CD4-positive, alpha-beta T cell (primary cell): ENCODE results near the gene HDAC9. TPM values are rescaled to one million over a fixed set of nuclear protein-coding genes. Genes with fewer than 3 reads are reported as not detected.

ENCODE experiments used
- ATAC-seq: fragments of 200-7000 bp; cut with Tn5 transposase; one replicate; pipeline ENCODE4 v1.10.0; 2022; ENCODE audit warnings: mild to moderate bottlenecking; ENCODE audit not compliant: poor library complexity
- CTCF ChIA-PET: fragments of 350-600 bp; sonication (Branson Sonifier 250); formaldehyde crosslinking; loops from one replicate; lab custom pipeline; 2021; ENCODE audit warnings: antibody characterized with exemption, inconsistent platforms; lab: Charles Lee
- POLR2A ChIA-PET: fragments of 350-600 bp; sonication (Branson Sonifier 250); formaldehyde crosslinking; loops from one replicate; lab custom pipeline; 2021; ENCODE audit warnings: antibody characterized with exemption, inconsistent platforms; lab: Charles Lee
- DNase-seq, 14 experiments: peaks; one replicate each; pipeline ENCODE4 v3.0.0-alpha.2; 2013 to 2020; ENCODE audit warnings: mixed read lengths in 2 of 14
- H3K27ac ChIP-seq, 2 donors: one replicate each; pipeline versions ENCODE4 v1.5.1 to v1.7.0; 2013; ENCODE audit warnings: low read length in 2 of 2, low read depth in 1 of 2, mild to moderate bottlenecking in 1 of 2
- H3K27me3 ChIP-seq, 2 experiments: 1 replicate in 1 of 2; 2 replicates in 1 of 2; pipeline versions ENCODE4 v1.6.1 to v1.7.0; 2013; ENCODE audit warnings: low read length in 2 of 2, control low read depth in 1 of 2, mild to moderate bottlenecking in 1 of 2, moderate library complexity in 1 of 2; ENCODE audit not compliant: insufficient read depth in 2 of 2, control insufficient read depth in 1 of 2
- H3K36me3 ChIP-seq: one replicate; pipeline ENCODE4 v1.6.1; 2013; ENCODE audit warnings: low read length, control low read depth; ENCODE audit not compliant: insufficient read depth
- H3K4me1 ChIP-seq: one replicate; pipeline ENCODE4 v1.6.1; 2013; ENCODE audit warnings: low read length, control low read depth; ENCODE audit not compliant: insufficient read depth
- H3K4me3 ChIP-seq: one replicate; pipeline ENCODE4 v1.5.1; 2013; ENCODE audit warnings: mild to moderate bottlenecking, low read length, moderate library complexity
- H3K9me3 ChIP-seq, 2 experiments: 1 replicate in 1 of 2; 2 replicates in 1 of 2; pipeline versions ENCODE4 v1.6.1 to v1.7.0; 2013; ENCODE audit warnings: low read length in 2 of 2, mild to moderate bottlenecking in 2 of 2, control low read depth in 1 of 2, moderate library complexity in 1 of 2; ENCODE audit not compliant: control insufficient read depth in 1 of 2, insufficient read depth in 1 of 2
- H3K27ac Mint-ChIP-seq: one replicate; pipeline ENCODE4 v1.8.0; 2020; ENCODE audit warnings: mixed read lengths
- H3K27me3 Mint-ChIP-seq: one replicate; pipeline ENCODE4 v1.8.0; 2021; ENCODE audit warnings: mixed read lengths
- H3K36me3 Mint-ChIP-seq: one replicate; pipeline ENCODE4 v1.8.0; 2021; ENCODE audit warnings: low read depth, mixed read lengths
- H3K4me1 Mint-ChIP-seq: one replicate; pipeline ENCODE4 v1.8.0; 2021; ENCODE audit warnings: low read depth, mixed read lengths
- H3K4me3 Mint-ChIP-seq: one replicate; pipeline ENCODE4 v1.8.0; 2020; ENCODE audit warnings: mild to moderate bottlenecking, mixed read lengths
- H3K9me3 Mint-ChIP-seq: one replicate; pipeline ENCODE4 v1.8.0; 2020; ENCODE audit warnings: mixed read lengths
- intact Hi-C, 2 experiments: fragments of 100-400 bp; cut with DNase I in 1 of 2; cut with micrococcal nuclease in 1 of 2; formaldehyde crosslinking; loops; one replicate each; pipeline versions ENCODE4 v1.15.1 to v1.9.0; 2023 to 2025; cut with DNase I, micrococcal nuclease
- total RNA-seq, 174 experiments: library from RNA in 2 of 174; stranded (reverse) in 2 of 174; gene quantifications; one replicate each; pipeline ENCODE4 v1.2.3 and lab custom pipeline; 2021 to 2026
- TF ChIP-seq, protein P1 (sequence below): fragments of 200-600 bp; IDR thresholded peaks from one replicate; pipeline ENCODE4 v1.8.0; 2022; ENCODE audit warnings: antibody characterized with exemption, mild to moderate bottlenecking

HDAC9 gene
- total RNA-seq, 2 experiments from 2014 or later = 0.73 to 1.2 TPM

GRCh38 chr7:18626717-18627116, 131.2 kb downstream of the HDAC9 start:
- Histone ChIP-seq H3K27me3 (no peaks in the 10 kb centered on the region), H3K9me3 (no peaks in the 10 kb centered on the region), H3K4me3 (no peak overlapping the region), H3K36me3 (no peaks in the 10 kb centered on the region), H3K4me1 (no peaks in the 10 kb centered on the region), H3K27ac (no peak overlapping the region)
- no peaks in the 10 kb centered on the region for H3K27me3 Mint-ChIP-seq
- ATAC-seq = no peak
- TF ChIP-seq, protein P1, sequence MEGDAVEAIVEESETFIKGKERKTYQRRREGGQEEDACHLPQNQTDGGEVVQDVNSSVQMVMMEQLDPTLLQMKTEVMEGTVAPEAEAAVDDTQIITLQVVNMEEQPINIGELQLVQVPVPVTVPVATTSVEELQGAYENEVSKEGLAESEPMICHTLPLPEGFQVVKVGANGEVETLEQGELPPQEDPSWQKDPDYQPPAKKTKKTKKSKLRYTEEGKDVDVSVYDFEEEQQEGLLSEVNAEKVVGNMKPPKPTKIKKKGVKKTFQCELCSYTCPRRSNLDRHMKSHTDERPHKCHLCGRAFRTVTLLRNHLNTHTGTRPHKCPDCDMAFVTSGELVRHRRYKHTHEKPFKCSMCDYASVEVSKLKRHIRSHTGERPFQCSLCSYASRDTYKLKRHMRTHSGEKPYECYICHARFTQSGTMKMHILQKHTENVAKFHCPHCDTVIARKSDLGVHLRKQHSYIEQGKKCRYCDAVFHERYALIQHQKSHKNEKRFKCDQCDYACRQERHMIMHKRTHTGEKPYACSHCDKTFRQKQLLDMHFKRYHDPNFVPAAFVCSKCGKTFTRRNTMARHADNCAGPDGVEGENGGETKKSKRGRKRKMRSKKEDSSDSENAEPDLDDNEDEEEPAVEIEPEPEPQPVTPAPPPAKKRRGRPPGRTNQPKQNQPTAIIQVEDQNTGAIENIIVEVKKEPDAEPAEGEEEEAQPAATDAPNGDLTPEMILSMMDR = no peak
- no peak for DNase-seq
- no peak overlapping the region for H3K4me3 Mint-ChIP-seq
- no peaks in the 10 kb centered on the region for H3K4me1 Mint-ChIP-seq
- ChIA-PET POLR2A (no interaction called here), CTCF (no interaction called here)
- H3K27ac Mint-ChIP-seq = no peak overlapping the region
- H3K9me3 Mint-ChIP-seq = no peaks in the 10 kb centered on the region
- H3K36me3 Mint-ChIP-seq = no peaks in the 10 kb centered on the region
- intact Hi-C loops = no loop called here

GRCh38 chr7:18637516-18637915, 142.0 kb downstream of the HDAC9 start:
- Mint-ChIP-seq H3K4me1 (no peaks in the 10 kb centered on the region), H3K27ac (no peak overlapping the region), H3K27me3 (no peaks in the 10 kb centered on the region), H3K9me3 (no peaks in the 10 kb centered on the region), H3K36me3 (no peaks in the 10 kb centered on the region), H3K4me3 (no peak overlapping the region)
- no peak for DNase-seq
- no peak overlapping the region for H3K4me3 ChIP-seq
- ATAC-seq = no peak
- H3K36me3 ChIP-seq = no peaks in the 10 kb centered on the region
- no peaks in the 10 kb centered on the region for H3K4me1 ChIP-seq
- POLR2A ChIA-PET = no interaction called here
- H3K27me3 ChIP-seq = no peaks in the 10 kb centered on the region
- H3K9me3 ChIP-seq = no peaks in the 10 kb centered on the region
- H3K27ac ChIP-seq = no peak overlapping the region
- intact Hi-C loops = no loop called here
- CTCF ChIA-PET = no interaction called here
- TF ChIP-seq, protein P1 = no peak

GRCh38 chr7:18638594-18639452, 143.3 kb downstream of the HDAC9 start:
- H3K27me3 ChIP-seq = no peaks in the 10 kb centered on the region
- no peak overlapping the region for H3K4me3 Mint-ChIP-seq
- H3K9me3 Mint-ChIP-seq = no peaks in the 10 kb centered on the region
- H3K4me3 ChIP-seq = no peak overlapping the region
- ChIA-PET CTCF (no interaction called here), POLR2A (no interaction called here)
- no peaks in the 10 kb centered on the region for H3K4me1 Mint-ChIP-seq
- H3K36me3 ChIP-seq = no peaks in the 10 kb centered on the region
- H3K4me1 ChIP-seq = no peaks in the 10 kb centered on the region
- TF ChIP-seq, protein P1 = no peak
- intact Hi-C loops = no loop called here
- H3K27ac Mint-ChIP-seq = no peak overlapping the region
- ATAC-seq (no peak), DNase-seq (peak in 3 of 14 experiments; percentile 28 to 60 (median 44))
- H3K27me3 Mint-ChIP-seq = no peaks in the 10 kb centered on the region
- H3K9me3 ChIP-seq = no peaks in the 10 kb centered on the region
- H3K36me3 Mint-ChIP-seq = no peaks in the 10 kb centered on the region
- H3K27ac ChIP-seq = no peak overlapping the region
